ENCODE measurements around the gene TWIST2.

Gene TWIST2

DNA sequence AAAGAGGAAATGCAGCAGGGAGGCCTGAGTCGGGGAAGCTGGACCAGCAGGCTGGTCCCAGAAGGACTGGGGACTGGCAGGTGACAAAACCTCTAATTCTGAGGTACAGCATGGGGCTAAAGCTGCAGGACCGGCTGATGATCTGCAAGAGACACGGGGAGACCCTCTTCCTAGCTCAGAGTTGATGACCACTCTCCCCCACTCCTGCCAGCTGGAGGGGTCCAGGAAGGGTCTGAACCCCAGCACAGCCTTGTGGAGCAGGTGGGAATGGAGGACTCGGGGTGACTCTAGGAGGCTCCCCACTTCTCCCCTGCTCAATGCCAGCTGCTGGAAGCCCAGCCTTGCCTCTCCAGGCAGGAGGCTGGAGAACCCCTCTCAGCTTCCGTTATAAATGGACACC is 67.7 kb downstream of the TWIST2 start:
- TF ChIP-seq, protein P1, sequence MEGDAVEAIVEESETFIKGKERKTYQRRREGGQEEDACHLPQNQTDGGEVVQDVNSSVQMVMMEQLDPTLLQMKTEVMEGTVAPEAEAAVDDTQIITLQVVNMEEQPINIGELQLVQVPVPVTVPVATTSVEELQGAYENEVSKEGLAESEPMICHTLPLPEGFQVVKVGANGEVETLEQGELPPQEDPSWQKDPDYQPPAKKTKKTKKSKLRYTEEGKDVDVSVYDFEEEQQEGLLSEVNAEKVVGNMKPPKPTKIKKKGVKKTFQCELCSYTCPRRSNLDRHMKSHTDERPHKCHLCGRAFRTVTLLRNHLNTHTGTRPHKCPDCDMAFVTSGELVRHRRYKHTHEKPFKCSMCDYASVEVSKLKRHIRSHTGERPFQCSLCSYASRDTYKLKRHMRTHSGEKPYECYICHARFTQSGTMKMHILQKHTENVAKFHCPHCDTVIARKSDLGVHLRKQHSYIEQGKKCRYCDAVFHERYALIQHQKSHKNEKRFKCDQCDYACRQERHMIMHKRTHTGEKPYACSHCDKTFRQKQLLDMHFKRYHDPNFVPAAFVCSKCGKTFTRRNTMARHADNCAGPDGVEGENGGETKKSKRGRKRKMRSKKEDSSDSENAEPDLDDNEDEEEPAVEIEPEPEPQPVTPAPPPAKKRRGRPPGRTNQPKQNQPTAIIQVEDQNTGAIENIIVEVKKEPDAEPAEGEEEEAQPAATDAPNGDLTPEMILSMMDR (IDR thresholded peaks at IDR 0.05; ENCODE audit: low read length) = no peak
- no peak for TF ChIP-seq EZH2 (IDR thresholded peaks at IDR 0.05; ENCODE audit: borderline replicate concordance, low read length)
- no peak overlapping the region for H3K27ac ChIP-seq (ENCODE audit: low read depth, low read length, poor library complexity, severe bottlenecking)
- H2AFZ ChIP-seq (ENCODE audit: low read length) = no peak overlapping the region
- no peaks in the 10 kb centered on the region for H3K4me1 ChIP-seq (ENCODE audit: insufficient read depth, low read length, severe bottlenecking)
- H3K4me3 ChIP-seq (ENCODE audit: low read depth, low read length, poor library complexity, severe bottlenecking) = no peak overlapping the region
- no peaks in the 10 kb centered on the region for H4K20me1 ChIP-seq (ENCODE audit: insufficient read depth, low read length)
- H3K9me3 ChIP-seq (ENCODE audit: low read length) = no peaks in the 10 kb centered on the region
- no peaks in the 10 kb centered on the region for H3K9me2 ChIP-seq (ENCODE audit: low read depth, low read length)
- H3K79me2 ChIP-seq (ENCODE audit: insufficient read depth, low read length) = no peaks in the 10 kb centered on the region
- no peaks in the 10 kb centered on the region for H3K36me3 ChIP-seq (ENCODE audit: insufficient read depth, low read length)
- no peak overlapping the region for H3K4me2 ChIP-seq (ENCODE audit: low read length)
- no peak overlapping the region for H3K9ac ChIP-seq (ENCODE audit: low read length)
- no peaks in the 10 kb centered on the region for H3K27me3 ChIP-seq (ENCODE audit: insufficient read depth, low read length)
- no peaks in the 10 kb centered on the region for H3F3A ChIP-seq (ENCODE audit: insufficient read depth, low read length)

DNA sequence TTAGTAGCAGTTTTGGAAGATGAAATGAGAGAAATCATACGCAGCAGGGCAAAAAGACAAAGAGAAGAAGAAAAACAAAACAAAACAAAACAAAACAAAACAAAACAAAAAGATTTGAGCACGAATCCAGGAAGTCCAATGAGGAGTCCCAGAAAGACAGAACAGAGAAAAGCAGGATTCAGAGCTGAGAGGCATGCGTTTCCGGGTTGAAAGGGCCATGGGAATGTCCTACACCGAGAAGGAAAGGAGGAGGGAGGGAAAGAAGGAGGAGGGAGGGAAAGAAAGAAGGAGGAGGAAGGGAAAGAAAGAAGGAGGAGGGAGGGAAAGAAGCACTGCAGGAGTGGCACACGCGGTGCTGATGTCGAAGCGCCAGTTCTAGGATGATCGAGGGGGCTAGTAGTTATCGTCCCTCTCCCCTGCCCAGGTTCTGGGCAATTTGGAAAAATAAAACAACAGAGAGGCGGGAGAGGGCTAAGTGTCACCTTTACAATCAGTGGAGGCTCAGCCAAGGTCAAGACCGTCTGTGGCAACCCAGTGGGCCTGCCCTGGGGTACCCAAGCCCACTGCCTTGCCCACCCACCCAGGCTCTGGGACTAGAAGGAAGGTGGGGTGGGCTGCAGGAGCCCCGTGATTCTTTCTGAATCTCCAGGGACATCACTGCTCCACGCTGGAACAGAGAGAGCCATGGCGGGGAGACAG is 68.4 kb downstream of the TWIST2 start:
- H3K9me2 ChIP-seq (ENCODE audit: low read depth, low read length) = no peaks in the 10 kb centered on the region
- H3K36me3 ChIP-seq (ENCODE audit: insufficient read depth, low read length) = no peaks in the 10 kb centered on the region
- no peak overlapping the region for H3K27ac ChIP-seq (ENCODE audit: low read depth, low read length, poor library complexity, severe bottlenecking)
- H3K4me2 ChIP-seq (ENCODE audit: low read length) = no peak overlapping the region
- no peaks in the 10 kb centered on the region for H3K9me3 ChIP-seq (ENCODE audit: low read length)
- no peak overlapping the region for H2AFZ ChIP-seq (ENCODE audit: low read length)
- H3K27me3 ChIP-seq (ENCODE audit: insufficient read depth, low read length) = no peaks in the 10 kb centered on the region
- H3K79me2 ChIP-seq (ENCODE audit: insufficient read depth, low read length) = no peaks in the 10 kb centered on the region
- no peaks in the 10 kb centered on the region for H3F3A ChIP-seq (ENCODE audit: insufficient read depth, low read length)
- H3K9ac ChIP-seq (ENCODE audit: low read length) = no peak overlapping the region
- H3K4me3 ChIP-seq (ENCODE audit: low read depth, low read length, poor library complexity, severe bottlenecking) = no peak overlapping the region
- TF ChIP-seq, protein P1 (IDR thresholded peaks at IDR 0.05; ENCODE audit: low read length) = no peak
- no peak for TF ChIP-seq EZH2 (IDR thresholded peaks at IDR 0.05; ENCODE audit: borderline replicate concordance, low read length)
- H3K4me1 ChIP-seq (ENCODE audit: insufficient read depth, low read length, severe bottlenecking) = no peaks in the 10 kb centered on the region
- H4K20me1 ChIP-seq (ENCODE audit: insufficient read depth, low read length) = no peaks in the 10 kb centered on the region

DNA sequence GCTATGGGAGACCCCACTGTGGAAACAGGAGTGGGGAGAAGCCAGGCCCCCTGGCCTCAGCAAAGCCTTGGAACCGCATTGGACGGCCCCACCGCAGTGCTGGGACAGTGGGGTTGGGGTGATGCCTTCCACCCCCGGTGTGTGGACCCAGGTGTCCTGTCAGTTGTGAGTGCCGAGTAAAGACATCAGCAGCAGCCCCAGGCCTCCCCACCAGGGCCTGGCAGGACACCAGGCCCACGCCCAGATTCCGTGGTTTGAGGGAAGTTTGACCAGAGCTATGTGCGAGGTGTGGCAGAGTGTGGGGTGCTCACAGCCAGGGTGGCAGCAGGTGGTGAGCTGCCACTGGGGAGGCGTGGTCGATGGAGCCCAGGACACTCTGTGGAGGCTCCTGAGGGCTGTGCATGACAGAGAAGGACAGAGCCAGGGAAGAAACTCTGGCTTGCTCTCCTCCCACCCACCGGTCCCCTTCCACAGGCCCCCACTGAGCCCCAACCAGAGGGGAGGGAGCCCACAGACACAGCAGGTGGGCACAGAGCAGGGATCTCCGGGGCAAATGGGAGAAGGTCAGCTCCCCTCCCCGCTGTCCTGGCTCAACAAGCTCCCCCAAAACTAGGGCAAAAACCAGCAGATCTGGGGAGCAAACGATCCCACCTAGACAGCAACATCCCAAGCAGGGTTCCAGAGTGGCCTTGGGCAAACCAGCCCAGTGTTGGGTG is 69.1 kb downstream of the TWIST2 start:
- H4K20me1 ChIP-seq (ENCODE audit: insufficient read depth, low read length) = no peaks in the 10 kb centered on the region
- no peaks in the 10 kb centered on the region for H3K9me3 ChIP-seq (ENCODE audit: low read length)
- no peaks in the 10 kb centered on the region for H3K27me3 ChIP-seq (ENCODE audit: insufficient read depth, low read length)
- H3K9me2 ChIP-seq (ENCODE audit: low read depth, low read length) = no peaks in the 10 kb centered on the region
- H3K9ac ChIP-seq (ENCODE audit: low read length) = no peak overlapping the region
- H3K36me3 ChIP-seq (ENCODE audit: insufficient read depth, low read length) = no peaks in the 10 kb centered on the region
- H2AFZ ChIP-seq (ENCODE audit: low read length) = no peak overlapping the region
- no peaks in the 10 kb centered on the region for H3K79me2 ChIP-seq (ENCODE audit: insufficient read depth, low read length)
- no peak for TF ChIP-seq EZH2 (IDR thresholded peaks at IDR 0.05; ENCODE audit: borderline replicate concordance, low read length)
- TF ChIP-seq, protein P1 (IDR thresholded peaks at IDR 0.05; ENCODE audit: low read length) = no peak
- H3K4me3 ChIP-seq (ENCODE audit: low read depth, low read length, poor library complexity, severe bottlenecking) = no peak overlapping the region
- H3F3A ChIP-seq (ENCODE audit: insufficient read depth, low read length) = no peaks in the 10 kb centered on the region
- no peaks in the 10 kb centered on the region for H3K4me1 ChIP-seq (ENCODE audit: insufficient read depth, low read length, severe bottlenecking)
- no peak overlapping the region for H3K4me2 ChIP-seq (ENCODE audit: low read length)
- H3K27ac ChIP-seq (ENCODE audit: low read depth, low read length, poor library complexity, severe bottlenecking) = no peak overlapping the region

Data from OCI-LY1 (cell line).